ENCODE measurements around the gene ZBTB20. TPM values are rescaled to one million over a fixed set of nuclear protein-coding genes. Genes with fewer than 3 reads are reported as not detected.

Gene ZBTB20
- total RNA-seq, 1 experiment from 2014 or later = 3.7 TPM

DNA sequence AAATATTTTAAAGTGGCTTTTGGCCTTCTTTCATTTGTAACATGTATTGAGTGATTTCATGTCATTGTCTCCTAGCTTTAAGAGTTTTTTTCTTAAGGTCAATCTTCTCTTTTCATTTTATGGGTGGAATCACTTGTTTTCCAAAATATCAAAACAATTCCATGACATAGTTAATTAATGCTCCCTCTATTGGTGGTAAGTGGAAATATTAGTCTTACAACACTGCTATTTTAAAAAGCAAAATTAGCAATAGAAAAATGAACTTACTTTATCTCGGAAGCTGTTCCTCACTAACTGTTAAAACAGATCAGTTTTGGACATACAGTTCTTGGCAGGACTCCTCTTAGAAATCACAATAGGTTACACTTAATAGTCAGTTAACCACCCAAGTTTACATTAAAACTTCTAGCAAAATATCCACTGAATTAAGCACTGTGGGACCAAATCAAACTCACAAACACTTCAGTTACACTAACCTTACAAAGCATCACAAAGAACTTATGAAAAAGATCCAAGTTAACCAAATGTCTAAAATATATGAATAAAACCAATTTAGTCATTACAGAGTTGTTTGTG is 810.9 kb downstream of the ZBTB20 start:
- intact Hi-C loops (cut with micrococcal nuclease) = loop anchor here (2.0 kb wide), 1 partner anchor 183 kb away; no protein-coding TSS in a partner anchor
- no peak for DNase-seq
- no TSS peak for BruUV-seq (replicated peaks)
- H3K9ac ChIP-seq (ENCODE audit: low read length) = no peak overlapping the region
- H3K4me1 ChIP-seq (ENCODE audit: insufficient read depth, low read length) = no peaks in the 10 kb centered on the region
- no peaks in the 10 kb centered on the region for H3K9me2 ChIP-seq (replicated peaks; ENCODE audit: low read length)
- H3K4me3 ChIP-seq (ENCODE audit: low read length) = no peak overlapping the region
- H3K79me2 ChIP-seq (ENCODE audit: low read length) = no peaks in the 10 kb centered on the region
- H3F3A ChIP-seq (ENCODE audit: low read length, unreplicated experiment) = no peaks in the 10 kb centered on the region
- H3K36me3 ChIP-seq (ENCODE audit: low read depth, low read length) = no peaks in the 10 kb centered on the region
- H3K27ac ChIP-seq (ENCODE audit: low read length) = no peak overlapping the region
- CTCF ChIA-PET = no interaction called here
- TF ChIP-seq CTCF (conservative IDR thresholded peaks at IDR 0.05; ENCODE audit: low read depth, low read length) (peak; percentile 69), EZH2 (IDR thresholded peaks at IDR 0.05; ENCODE audit: low read length, unreplicated experiment) (no peak)
- ATAC-seq = no peak
- no peaks in the 10 kb centered on the region for H3K27me3 ChIP-seq (ENCODE audit: low read length)
- POLR2A ChIA-PET (ENCODE audit: unreplicated experiment) = no interaction called here
- H3K9me3 ChIP-seq (ENCODE audit: low read length) = no peaks in the 10 kb centered on the region
- no peaks in the 10 kb centered on the region for H4K20me1 ChIP-seq (ENCODE audit: low read length)
- H2AFZ ChIP-seq (ENCODE audit: low read length) = no peak overlapping the region
- H3K4me2 ChIP-seq (ENCODE audit: low read length) = no peak overlapping the region

GRCh38 chr3:114333923-114334240 is 813.2 kb downstream of the ZBTB20 start:
- Histone ChIP-seq H2AFZ (ENCODE audit: low read length) (no peak overlapping the region), H3K4me1 (ENCODE audit: insufficient read depth, low read length) (no peaks in the 10 kb centered on the region), H3K9me3 (ENCODE audit: low read length) (no peaks in the 10 kb centered on the region), H3K4me3 (ENCODE audit: low read length) (no peak overlapping the region), H3K79me2 (ENCODE audit: low read length) (no peaks in the 10 kb centered on the region), H3K9me2 (replicated peaks; ENCODE audit: low read length) (no peaks in the 10 kb centered on the region), H3K27me3 (ENCODE audit: low read length) (no peaks in the 10 kb centered on the region), H3K9ac (ENCODE audit: low read length) (no peak overlapping the region), H4K20me1 (ENCODE audit: low read length) (no peaks in the 10 kb centered on the region), H3K27ac (ENCODE audit: low read length) (no peak overlapping the region), H3F3A (ENCODE audit: low read length, unreplicated experiment) (no peaks in the 10 kb centered on the region), H3K4me2 (ENCODE audit: low read length) (no peak overlapping the region), H3K36me3 (ENCODE audit: low read depth, low read length) (no peaks in the 10 kb centered on the region)
- BruUV-seq (replicated peaks) = no TSS peak
- CTCF ChIA-PET = no interaction called here
- intact Hi-C loops (cut with micrococcal nuclease) = no loop called here
- no peak for ATAC-seq
- POLR2A ChIA-PET (ENCODE audit: unreplicated experiment) = no interaction called here
- TF ChIP-seq EZH2phosphoT487 (IDR thresholded peaks at IDR 0.05; ENCODE audit: borderline replicate concordance, low read length) (no peak), CTCF (conservative IDR thresholded peaks at IDR 0.05; ENCODE audit: low read depth, low read length) (no peak), EZH2 (IDR thresholded peaks at IDR 0.05; ENCODE audit: low read length, unreplicated experiment) (no peak)
- no peak for DNase-seq

GRCh38 chr3:114333180-114333922 is 813.7 kb downstream of the ZBTB20 start:
- no peaks in the 10 kb centered on the region for H3K9me2 ChIP-seq (replicated peaks; ENCODE audit: low read length)
- TF ChIP-seq EZH2 (IDR thresholded peaks at IDR 0.05; ENCODE audit: low read length, unreplicated experiment) = no peak
- no peak for TF ChIP-seq EZH2phosphoT487 (IDR thresholded peaks at IDR 0.05; ENCODE audit: borderline replicate concordance, low read length)
- no peak for TF ChIP-seq CTCF (conservative IDR thresholded peaks at IDR 0.05; ENCODE audit: low read depth, low read length)
- H3K9me3 ChIP-seq (ENCODE audit: low read length) = no peaks in the 10 kb centered on the region
- no peak overlapping the region for H3K9ac ChIP-seq (ENCODE audit: low read length)
- ChIA-PET POLR2A (ENCODE audit: unreplicated experiment) (no interaction called here), CTCF (no interaction called here)
- no peak overlapping the region for H3K4me2 ChIP-seq (ENCODE audit: low read length)
- H3K4me1 ChIP-seq (ENCODE audit: insufficient read depth, low read length) = no peaks in the 10 kb centered on the region
- no TSS peak for BruUV-seq (replicated peaks)
- ATAC-seq = no peak
- intact Hi-C loops (cut with micrococcal nuclease) = no loop called here
- DNase-seq = no peak
- H3K27ac ChIP-seq (ENCODE audit: low read length) = no peak overlapping the region
- H3F3A ChIP-seq (ENCODE audit: low read length, unreplicated experiment) = no peaks in the 10 kb centered on the region
- no peak overlapping the region for H3K4me3 ChIP-seq (ENCODE audit: low read length)
- no peaks in the 10 kb centered on the region for H4K20me1 ChIP-seq (ENCODE audit: low read length)
- no peak overlapping the region for H2AFZ ChIP-seq (ENCODE audit: low read length)
- no peaks in the 10 kb centered on the region for H3K36me3 ChIP-seq (ENCODE audit: low read depth, low read length)
- no peaks in the 10 kb centered on the region for H3K27me3 ChIP-seq (ENCODE audit: low read length)
- no peaks in the 10 kb centered on the region for H3K79me2 ChIP-seq (ENCODE audit: low read length)

Data from PC-3 (cell line).